ENCODE data around the gene TRIO. TPM values are rescaled to one million over a fixed set of nuclear protein-coding genes. Genes with fewer than 3 reads are reported as not detected.

Gene TRIO
- total RNA-seq, 1 donor from 2014 or later: 111 TPM

DNA sequence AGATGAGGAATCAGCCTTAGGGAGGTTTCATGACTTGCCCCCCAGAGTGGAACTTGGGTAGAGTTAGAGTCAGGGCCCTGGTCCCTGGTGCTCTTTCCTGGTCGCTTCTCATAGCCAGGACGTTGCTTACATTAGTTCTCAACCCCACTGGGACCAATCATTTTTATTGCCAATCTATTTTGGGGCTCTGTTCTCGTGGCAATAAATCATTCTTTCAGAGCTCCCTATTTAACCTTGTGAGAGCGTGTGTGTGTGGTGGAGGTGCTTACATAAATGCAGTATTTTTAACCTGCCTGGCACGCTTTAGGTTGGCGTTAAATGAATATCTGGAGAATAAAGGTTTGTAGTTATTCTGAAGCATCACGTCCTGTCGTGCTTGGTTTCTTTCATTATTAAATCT is 4.1 kb downstream of the TRIO start:
- no peak for DNase-seq (ENCODE audit: low spot score)

DNA sequence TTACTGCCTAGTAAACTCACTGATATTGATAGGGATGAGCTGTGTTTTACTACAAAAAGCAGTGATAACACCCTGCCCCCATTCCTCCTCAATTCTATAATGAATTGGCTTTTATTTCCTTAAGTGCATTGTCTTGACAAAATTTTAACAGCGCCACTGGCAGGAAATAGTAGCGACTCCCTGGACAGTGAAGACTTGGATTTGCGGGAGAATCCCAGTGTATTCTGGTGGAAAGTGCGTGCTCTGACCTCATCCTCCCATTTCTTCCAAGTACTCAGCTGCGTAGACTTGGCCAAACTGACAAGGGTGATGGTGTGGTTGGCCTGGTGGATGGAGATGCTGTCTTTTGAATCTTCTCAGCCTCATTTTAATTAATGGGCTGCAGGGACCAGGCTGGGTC is 5.3 kb downstream of the TRIO start:
- no peak for DNase-seq (ENCODE audit: low spot score)

DNA sequence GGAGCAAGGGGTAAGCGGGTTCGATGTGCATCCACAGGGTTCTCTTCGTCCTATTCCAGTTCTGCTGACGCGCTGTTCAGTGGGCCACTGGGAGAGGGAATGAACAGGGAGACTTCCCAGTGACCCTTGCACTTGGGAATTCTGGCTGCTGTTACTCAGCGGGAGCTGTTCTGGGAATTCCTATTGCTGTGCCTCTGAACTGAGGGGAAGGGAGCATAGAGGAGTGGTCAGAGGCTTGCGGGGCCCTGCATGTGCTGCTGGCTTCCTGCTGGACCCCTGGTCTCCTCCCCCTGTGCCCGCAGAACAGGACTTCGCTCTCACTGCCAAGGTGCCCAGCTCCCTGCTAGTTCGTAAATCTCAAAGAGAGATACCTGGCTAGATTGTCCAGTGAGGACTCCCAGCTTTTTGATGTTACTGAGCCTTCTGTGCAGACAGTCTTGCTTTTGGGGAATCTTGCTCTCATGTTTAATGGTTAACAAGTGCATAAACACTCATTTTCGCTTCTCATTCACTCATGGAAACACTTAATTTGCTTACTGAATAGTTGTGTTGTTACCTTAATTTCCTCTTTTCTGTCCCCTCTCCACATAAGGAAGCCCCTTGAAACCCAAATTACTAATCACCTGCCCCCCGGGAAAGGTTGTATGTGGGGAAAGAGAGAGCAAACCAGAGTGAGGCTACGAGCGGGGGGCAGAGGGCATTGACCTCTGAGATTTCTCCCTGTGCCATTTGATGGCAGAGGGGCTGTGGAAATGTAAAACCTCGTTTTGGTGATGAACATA is 5.9 kb downstream of the TRIO start:
- no peak for DNase-seq (ENCODE audit: low spot score)

DNA sequence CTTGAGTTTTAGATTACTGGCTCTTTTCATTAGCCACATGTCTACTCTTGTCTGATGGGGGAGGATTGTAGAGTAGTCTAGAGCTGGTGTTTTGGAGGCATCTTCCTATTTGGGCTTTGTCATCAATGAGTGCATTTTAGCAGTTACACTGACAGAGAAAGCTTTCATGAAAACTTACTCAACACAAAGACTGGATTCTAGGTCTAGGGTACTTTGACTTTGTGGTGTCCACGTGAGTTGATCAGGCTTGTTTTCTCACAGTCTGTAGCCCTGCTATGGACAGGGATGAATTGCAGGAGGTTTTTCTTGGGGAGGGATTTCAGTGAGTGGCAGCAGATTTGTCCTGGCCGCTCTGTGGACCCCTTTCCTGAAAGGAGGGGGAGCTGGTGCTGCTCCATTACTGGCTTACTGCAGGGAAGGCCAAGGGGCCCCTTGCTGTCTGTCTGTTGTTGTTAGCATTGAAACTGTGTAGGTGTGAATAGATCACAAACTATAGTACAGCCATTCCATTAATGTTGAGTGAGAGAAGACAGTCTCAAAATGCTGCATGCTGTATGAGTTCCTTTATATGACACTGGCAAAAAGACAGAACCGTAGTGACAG is 6.6 kb downstream of the TRIO start:
- no peak for DNase-seq (ENCODE audit: low spot score)

DNA sequence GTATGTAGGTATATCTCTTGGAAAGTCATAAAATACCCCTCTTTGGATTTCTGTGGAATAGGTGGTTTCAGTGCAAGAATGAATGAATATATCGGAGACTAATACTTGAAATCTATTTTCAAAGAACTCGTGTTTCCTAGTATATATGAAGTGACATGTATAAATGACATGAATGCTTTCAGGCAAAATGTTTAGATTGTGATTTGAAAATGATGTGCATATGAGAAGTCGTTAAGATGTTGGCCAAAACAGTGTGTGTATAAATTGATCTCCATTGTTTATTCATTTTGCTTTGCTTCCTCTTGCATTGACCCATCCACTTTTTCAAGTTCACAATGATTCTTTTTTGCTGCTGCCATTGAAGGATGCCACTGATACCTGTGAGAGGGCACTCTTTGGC is 8.3 kb downstream of the TRIO start:
- no peak for DNase-seq (ENCODE audit: low spot score)

DNA sequence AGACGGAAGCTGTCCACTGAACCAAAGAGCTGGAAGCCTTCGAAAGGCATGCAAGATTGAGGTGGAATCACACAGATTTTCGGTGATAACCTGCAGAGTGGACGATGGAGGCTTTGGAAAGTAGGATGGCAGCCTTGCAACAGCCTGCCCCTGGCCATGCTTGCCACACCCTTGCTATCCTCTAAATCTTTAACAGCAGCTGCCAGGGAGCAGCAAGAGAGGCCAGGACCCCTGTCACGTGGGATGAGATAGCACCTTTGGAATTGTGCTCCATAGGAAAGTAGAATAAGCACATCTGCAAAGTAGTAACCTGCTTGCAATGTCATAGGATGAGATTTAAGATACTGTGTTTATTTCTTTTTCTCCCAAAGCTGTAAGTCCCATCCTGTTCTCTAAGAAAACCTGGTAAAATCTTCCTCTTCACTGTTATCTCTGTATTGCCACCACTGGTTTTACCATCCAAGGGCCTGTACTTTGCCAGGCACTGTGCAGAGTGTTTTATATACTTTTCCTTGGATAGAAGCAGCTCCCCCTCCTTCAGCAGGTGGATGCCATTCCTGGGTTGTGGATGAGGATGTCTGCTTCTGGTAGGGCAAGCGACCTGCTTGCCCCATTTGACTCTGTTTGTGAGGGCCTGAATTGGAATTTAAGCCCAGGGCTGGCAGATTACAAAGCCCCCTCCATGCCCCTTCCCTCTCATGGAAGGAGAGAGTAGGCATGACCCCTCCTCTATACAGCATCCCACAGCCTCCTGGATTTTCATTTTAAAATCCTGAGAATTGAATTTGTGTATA is 10.1 kb downstream of the TRIO start:
- peak; percentile 27 for DNase-seq (ENCODE audit: low spot score)

DNA sequence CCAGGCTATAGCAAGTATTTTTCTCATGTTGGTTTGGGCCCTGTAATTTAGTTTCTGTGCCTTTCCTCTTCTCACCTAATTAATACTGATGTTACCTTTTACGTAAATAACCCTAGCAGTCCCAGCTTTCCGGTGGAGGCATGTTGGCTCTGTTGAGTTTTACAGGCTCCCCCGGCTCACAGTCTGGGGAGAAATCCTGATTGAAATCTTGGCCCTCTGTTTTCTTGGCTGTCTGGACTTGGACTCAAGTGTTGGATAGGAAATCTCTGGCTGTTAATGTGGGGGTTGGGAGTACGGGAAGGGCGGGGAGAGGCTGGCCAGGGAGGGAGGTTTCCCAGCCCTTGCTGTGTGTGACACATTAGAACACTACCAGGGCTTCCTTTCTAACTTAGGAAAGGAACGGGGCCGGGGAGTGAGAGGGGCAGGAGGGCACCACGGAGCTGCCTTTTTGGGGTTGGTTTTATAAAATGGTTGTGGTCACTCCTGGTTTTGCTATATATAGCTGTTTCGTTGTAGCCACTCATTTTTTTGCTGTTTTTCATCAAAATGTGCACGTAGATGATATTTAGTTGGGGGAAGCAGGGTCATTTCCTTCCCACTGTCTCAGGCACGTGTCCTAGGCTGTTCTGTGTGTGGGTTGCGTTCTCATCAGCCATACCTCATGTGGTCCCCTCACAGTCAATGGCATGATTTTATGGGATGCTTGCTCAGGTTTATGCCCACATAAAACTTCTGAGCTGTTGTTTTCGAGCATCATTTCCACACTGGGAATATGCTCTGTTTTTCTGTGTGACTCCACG is 11.0 kb downstream of the TRIO start:
- DNase-seq (ENCODE audit: low spot score): peak; percentile 39

DNA sequence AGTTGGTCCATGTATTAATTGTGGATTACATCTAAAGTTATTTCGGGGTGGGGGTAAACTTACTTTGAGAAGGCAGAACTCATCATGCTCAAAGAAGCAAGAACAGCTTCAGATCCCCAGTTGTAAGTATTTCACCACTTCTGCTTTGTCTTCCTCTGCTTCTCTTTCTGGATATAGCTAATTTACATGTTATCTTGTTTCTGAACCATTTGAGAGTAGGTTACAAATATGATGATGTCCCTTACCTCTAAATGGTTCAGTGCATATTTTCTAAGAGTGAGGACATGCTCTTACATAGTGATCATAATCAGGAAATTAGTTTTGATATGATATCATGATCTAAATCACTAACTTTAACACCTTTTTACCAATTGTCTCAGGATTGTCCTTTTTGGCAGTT is 11.9 kb downstream of the TRIO start:
- no peak for DNase-seq (ENCODE audit: low spot score)

DNA sequence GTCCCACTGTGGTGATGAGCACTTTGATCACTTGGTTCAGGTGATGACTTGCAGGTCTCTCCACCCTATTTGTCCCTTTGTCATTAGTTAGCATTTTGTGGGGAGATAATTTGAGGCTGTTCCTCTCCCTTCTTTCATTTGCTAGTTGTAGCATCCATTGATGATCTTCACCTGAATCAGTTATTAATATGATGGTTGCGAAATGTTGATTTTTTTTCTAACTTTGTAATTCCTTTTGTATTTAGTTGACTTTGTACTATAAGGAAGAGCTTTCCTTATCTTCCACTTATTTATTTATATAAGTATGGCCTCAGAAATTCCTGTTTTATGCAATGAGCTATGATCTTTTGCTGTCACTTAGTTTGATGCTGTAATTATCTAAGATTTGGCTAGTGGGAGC is 12.6 kb downstream of the TRIO start:
- no peak for DNase-seq (ENCODE audit: low spot score)

DNA sequence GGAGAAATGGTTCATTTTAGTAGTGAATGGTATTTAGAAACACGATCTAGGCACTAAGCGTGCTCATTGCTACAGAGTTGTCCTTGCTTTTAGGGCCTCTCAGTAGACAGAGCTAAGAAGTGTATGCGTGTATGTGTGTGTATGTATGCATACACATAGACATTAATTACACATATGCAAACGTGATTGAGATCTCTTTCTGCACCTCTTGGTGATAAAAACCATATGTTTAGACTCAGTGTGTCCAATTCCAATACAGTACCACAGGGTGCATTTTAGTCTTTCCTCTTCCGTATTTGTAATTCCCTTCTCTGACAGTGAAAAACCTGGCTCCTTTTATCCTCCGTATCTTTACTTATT is 13.1 kb downstream of the TRIO start:
- no peak for DNase-seq (ENCODE audit: low spot score)

DNA sequence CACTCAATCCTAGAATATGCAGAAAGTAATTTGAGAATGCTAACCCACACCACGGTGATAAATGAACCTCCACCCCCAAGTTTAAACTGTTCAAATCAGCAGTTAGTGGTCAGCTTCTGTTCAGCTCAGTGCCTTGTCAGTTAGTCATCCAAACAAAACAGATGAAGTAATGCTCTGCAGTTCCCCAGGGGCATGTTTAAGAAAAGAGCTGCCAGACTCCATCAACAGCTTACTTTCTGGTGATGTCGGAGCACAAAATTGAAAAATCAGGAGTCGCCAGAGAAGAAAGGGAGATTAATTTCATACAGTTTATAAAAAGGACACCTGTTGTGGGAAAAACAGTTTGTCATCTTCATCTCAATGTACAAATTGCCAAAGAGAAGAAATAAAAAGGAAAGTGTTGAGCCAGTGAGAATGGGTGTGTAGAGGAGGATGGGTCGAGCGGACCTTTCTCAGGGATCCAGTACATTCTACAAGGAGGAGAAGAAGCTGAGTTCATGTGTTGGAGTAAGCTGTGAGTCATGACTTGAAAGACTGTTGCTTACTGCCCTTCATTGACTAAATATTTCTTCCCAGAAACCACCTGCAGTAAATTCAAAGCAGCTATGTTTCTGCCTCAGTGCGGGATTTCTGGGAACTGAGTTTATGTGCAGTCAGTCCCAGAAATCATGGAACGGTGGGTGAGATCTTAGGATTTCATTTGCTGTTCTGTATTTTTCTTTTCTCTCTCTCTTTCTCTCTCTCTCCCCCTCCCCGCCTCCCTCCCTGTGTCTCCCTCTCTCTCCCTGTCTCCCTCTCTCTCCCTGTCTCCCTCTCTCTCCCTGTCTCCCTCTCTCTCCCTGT is 13.7 kb downstream of the TRIO start:
- DNase-seq (ENCODE audit: low spot score): no peak

DNA sequence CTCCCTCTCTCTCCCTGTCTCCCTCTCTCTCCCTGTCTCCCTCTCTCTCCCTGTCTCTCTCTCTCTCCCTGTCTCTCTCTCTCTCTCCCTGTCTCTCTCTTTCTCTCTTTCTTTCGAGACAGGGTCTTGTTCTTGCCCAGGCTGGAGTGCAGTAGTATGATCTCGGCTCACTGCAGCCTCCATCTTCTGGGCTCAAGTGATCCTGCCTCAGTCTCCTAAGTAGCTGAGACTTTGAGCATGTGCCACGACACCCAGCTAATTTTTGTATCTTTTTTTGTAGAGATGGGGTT is 14.3 kb downstream of the TRIO start:
- no peak for DNase-seq (ENCODE audit: low spot score)

DNA sequence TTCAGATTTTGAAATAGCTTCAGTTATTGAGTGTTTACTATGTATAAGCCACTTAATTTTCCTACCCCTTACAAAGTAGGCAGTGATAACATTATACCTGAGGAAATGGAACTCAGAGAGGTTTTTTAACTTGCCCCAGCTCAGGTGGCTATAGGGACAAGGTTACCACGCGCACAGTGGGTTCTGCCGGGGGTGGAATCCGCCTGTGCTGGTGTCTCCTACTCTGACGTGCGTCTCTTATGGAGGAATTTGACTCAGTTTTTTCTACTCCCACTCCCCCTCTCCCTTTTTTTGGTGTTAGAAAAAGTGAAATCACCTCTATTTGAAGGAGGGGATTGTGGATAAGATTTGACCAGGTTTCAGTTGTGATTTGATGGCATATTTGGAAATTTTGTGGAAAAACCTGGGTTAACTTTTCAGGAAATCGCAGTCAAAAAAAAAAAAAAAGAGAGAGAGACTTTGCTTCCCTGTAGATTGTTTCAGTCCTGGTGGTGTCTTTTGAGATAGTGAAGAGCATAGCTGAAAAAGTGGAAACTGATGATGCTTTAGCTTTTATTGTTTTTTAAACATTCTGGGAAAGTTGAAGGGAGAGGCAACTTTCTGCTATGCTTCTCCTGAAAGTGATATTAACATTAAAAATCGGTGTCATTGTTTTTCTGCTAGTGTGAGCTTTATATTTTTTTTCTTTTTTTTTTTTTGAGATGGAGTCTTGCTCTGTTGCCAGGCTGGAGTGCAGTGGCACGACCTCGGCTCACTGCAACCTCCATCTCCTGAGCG is 15.9 kb downstream of the TRIO start:
- no peak for DNase-seq (ENCODE audit: low spot score)

DNA sequence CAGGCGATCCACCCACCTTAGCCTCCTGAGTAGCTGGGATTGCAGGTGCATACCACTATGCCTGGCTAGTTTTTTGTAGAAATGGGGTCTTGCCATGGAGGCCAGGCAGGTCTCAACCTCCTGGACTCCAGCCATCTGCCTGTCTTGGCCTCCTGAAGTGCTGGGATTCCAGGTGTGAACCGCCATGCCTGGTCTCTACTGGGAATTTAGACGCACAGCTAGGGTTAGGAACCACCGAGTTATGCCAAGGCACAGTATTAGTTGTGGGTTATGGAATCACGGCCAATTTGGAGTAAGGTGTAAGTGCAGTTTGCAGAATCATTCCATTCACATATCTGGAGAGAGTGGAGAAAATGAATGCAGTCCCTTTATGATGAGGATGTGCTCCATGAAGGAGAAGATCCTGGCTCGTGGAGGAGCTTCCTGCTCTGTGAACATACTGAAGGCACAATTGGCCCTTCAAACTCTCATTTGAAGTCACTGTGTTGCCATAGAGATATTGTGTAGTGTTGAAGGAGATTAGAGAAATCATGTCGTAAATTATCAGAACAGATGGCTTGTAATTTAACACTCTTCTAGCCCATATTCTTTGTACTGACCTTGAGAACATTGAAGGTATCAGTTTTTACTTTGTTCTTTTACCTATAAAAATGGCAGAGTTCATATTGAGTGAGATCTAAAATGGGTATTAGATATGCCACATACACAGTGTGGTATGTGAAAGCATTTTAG is 18.8 kb downstream of the TRIO start:
- DNase-seq (ENCODE audit: low spot score): no peak

DNA sequence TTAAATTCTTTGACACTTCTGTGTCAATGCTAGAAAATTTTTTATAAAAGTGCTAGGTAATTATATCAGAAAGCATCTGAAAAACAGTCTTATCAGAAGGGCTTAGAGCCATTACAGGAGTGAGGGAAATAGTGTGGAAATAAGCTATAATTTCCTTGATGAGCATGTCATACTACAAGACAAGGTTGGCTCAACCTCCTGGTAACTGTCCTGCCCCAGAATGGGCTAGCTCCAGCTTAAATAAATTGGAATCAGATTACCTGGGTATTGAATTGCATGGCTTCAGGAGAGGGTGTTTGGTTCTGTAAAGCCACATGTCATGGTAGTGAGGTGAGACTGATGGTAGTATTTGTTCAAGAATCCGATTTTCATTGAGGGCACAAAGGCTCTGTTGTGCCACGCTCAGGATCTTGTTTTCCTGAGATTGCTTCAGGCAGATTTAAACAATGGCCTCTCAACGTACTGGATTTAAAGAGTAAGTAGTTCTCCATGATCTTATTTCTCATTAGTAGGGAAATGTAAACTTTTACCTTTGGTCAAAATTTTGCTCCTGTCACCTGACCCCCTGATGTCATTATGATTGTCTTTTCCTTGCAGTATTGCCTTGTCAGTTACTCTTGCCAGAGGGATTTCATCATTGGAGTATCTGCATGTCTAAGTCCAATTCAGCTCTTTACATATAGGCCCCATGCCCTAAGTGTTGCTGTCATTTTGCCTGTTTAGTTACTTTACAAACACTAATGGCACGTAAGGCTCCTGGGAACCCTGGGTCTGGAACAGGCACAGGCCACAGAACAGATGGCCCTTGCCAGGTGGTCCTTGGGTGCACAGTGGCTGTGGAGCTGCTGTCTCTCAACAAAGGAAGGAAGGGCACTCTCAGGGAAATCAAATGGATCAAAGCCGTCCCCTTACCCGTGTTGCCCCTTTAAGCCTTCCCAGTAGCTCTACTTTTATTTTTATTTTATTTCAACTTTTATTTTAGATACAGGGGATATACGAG is 21.3 kb downstream of the TRIO start:
- no peak for DNase-seq (ENCODE audit: low spot score)

DNA sequence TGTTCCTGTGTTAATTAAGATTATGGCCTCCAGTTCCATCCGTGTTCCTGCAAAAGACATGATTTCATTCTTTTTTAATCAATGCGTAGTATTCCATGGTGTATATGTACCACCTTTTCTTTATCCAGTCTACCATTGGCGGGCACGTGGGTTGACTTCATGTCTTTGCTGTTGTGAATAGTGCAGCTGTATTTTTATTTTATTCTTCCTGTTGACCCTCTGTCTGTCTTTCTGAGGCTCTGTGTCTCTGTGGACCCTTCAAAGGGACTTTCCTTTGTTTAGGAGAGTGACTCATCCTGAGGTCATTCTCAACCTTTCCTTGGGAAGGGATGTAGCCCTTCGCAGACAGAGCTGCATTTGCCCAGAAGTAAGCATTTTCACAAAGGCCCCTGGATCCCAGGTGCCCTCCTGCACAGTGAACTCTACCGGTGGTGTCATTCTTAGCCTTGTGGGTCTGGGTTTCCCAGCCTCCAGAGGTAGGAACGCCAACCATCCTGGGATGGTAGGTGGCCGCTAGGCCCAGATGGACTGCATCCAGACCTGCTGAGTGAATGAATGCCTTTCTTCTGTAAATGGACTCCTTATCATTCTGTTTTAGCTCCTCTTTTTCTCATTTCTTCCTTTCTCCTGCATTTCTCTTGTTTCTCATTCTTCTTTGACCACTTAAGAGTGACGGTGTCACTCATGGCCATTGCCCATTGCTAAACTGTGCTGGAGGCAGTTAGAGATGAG is 22.4 kb downstream of the TRIO start:
- no peak for DNase-seq (ENCODE audit: low spot score)

DNA sequence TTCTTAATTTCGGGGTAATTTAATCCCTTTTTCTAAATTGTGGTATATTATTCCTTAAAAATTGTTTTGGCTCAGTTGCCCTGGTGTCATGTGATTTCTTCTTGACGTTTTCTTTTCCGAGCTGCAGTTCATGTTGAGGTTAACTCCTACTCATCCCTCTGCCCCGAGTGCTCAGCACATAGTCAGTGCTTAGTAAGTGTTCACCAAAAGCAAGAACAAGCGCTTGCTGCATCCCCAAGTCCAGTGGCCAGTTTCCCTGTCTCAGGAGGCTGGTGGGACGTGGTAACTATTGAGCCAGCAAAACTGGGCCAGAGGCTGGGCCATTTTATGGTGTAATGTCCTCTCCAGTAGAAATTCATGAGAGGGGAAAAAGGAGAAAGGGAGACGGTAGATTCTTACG is 23.3 kb downstream of the TRIO start:
- DNase-seq (ENCODE audit: low spot score): no peak
